Stimulated activated CD8-positive, alpha-beta memory T cell treated with anti-CD3 and anti-CD28 coated beads, Interleukin-7, amount 100 ng/mL, for 48 hours (primary cell): ENCODE data around the gene SPTLC3.

Experiments used
- DNase-seq, 2 donors: peaks; one replicate each; pipeline ENCODE4 v3.0.0-alpha.2; 2020; ENCODE audit warnings: low read depth in 1 of 2; ENCODE audit errors: extremely low read depth in 1 of 2

SPTLC3 gene

GRCh38 chr20:12984069-12984765 is 24.6 kb upstream of the SPTLC3 start:
- no peak for DNase-seq

DNA sequence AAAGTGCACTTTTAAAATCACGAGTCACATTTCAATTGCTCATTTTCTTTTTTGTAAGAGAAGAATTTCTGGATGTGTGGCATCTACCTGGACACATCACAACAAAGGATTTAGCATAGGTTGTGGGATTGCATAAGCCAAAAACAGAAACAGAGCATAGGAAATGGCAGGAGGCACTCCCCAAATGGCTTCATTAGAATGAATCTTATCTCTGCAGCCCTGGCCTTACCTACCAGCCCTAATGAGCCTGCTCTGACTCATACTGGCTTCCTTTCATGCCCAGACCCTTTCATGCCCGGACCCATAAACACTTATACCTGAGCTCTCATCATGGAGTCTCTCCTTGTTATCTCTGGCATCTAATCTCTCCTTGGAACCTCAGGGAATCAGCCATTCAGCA is 23.9 kb upstream of the SPTLC3 start:
- DNase-seq, result no peak

GRCh38 chr20:12987261-12987660 is 21.5 kb upstream of the SPTLC3 start:
- no peak for DNase-seq

DNA sequence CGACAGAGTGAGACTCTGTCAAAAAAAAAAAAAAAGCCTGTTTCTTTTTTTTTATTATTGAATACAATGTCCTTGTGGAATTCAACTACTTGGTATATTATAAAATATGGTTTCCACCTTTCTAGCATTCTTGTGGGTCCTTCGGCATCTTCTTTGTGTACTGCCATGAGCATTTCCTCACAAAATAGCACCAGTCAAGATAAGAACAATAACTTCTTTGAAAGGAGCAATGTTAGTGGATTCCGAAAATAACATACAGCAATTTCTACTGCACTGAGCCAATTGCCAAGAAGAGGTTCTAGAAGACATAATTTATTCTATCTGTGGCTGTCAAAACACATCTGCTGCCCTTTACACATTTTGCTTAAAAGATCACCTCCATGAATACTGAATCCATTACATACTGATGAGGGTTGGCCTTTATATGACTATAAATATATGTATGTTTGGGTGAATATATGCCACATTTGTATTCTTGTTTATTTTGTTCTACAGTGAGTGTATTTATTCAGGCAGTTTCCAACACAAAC is 19.1 kb upstream of the SPTLC3 start:
- no peak for DNase-seq

DNA sequence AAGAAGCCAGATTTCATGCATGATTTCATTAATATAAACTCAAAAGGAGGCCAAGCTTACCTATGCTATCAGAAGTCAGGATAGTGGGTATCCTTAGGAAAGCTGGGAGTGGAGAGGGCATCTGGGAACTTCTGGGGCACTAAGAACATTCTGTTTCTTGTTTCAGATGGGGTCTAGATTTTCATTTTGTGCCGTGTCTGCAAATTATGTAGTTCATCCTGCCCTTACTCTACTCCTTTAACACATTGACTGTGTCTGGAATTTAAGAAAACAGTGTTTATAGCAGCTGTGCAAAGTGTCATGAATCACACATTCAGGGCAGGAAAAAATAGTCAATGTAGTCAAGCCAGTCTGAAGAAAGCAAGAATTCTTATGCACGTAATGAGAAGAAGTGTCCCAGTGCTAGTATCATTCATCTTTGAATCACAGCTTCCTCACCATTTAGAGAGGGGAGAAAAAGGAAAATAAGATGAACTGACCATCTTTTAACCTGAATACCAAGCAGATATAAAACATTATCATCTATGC is 11.6 kb upstream of the SPTLC3 start:
- no peak for DNase-seq

DNA sequence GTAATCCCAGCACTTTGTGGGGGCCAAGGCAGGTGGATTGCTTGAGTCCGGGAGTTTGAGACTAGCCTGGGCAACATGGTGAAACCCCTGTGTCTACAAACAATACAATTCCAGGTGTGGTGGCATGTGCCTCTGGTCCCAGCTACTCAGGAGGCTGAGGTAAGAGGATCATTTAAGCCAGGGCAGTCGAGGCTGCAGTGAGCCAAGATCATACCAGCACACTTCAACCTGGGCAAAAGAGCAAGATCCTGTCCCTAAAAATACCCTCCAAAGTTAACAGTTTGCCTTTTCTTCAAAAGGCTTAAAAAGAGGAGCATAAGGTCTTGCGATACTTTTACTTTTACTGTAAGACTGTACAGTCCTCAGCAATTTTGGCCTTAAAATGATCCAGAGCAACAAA is 10.7 kb upstream of the SPTLC3 start:
- DNase-seq, result no peak

DNA sequence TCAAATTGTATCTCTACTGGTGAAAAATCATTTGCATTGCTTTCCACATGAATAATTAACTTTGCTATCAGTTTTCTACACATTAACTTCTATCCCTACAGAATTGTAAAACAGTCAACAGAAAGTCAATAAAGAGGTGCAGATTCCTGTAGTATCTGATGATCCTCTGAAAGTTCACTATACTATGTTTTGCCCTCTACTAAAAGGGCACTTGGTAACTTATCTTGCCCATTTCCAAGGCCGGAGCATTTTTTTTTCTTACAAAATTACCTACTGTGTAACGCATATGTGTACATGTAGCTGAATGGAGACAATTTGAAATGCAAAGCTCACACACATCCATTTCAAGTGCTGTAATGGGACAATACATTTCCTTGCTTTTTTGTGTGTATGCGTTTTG is 9.6 kb upstream of the SPTLC3 start:
- no peak for DNase-seq

GRCh38 chr20:13002251-13002650 is 6.5 kb upstream of the SPTLC3 start:
- DNase-seq, result no peak

- DNase-seq, result no peak
These were observed 1.9 kb upstream of the SPTLC3 start for GRCh38 chr20:13006825-13007224.

DNA sequence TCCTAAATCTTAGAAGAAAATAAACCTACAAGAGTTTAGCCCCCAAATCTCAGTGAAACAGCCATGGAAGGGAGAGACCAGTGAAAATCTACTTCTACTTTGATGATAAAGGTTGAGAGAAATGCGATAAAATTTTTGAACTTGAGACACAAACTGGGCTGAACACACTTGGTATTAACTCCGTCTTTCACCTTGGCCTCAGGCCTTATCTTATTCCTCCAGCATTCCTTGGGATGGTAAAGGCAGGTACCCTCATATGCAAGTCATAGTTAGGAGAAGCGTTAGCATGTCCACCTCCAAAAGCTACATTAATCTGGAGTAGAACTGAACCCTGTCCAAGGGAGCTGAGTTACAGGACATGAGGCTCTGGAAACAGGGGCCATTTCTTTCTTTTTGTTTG is 1.2 kb upstream of the SPTLC3 start:
- no peak for DNase-seq

DNA sequence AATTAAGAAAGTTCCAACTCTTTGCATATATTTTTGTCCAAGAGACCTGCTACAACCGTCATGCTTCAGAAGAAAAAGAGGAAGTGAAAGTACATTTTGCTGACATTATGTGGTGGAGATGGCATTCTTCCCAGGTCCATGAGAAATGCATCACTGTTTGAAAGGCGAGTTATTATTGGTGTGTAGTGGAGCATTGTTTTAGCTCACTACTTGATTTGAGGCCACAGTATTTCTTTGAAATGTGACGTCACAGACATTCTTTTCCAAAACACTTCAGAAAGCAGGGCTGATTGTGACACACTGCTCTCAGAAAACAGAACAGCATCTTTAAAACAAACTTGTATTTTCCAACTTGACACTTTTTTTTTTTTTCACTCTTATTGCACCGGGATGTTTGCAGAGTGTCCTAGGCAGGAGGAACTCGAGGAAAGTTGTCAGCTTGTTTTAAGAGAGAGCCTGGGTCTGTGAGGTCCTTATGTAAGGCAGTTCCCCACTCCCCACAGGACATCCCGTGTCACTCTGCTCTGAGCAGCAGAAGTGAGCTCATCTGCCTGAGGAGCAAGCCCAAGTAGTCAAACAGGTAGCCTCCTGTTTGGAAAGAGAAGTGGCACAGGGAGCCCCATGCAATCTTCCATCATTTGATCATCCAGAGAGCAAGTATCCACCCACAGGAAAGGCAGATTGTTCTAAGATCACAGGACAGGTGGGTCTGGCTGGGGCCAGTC is 1.1 kb downstream of the SPTLC3 start:
- no peak for DNase-seq

DNA sequence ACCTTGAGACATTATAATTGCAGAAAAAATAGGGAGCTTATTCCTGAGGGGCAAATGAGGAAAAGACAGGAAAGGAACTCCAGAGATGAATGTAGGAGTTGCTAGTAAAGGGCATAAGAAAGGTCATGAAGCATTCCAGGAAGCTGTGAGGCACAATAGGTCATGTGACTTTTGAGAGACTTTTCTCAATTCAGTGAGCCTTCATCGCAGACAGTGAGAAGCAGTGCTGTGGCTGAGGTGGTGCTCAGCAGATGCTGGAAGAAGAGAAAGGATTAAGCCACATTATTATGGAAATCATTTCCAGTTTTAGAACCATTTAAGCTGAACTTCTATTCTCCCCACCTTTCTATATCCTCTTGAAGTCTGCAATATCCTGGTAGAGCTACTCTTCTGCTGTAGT is 4.1 kb downstream of the SPTLC3 start:
- DNase-seq, result no peak

- no peak for DNase-seq
These were observed 4.6 kb downstream of the SPTLC3 start for GRCh38 chr20:13013411-13013810.

GRCh38 chr20:13017235-13017634 is 8.5 kb downstream of the SPTLC3 start:
- no peak for DNase-seq

- no peak for DNase-seq
These were observed 9.2 kb downstream of the SPTLC3 start for GRCh38 chr20:13017883-13018535.

DNA sequence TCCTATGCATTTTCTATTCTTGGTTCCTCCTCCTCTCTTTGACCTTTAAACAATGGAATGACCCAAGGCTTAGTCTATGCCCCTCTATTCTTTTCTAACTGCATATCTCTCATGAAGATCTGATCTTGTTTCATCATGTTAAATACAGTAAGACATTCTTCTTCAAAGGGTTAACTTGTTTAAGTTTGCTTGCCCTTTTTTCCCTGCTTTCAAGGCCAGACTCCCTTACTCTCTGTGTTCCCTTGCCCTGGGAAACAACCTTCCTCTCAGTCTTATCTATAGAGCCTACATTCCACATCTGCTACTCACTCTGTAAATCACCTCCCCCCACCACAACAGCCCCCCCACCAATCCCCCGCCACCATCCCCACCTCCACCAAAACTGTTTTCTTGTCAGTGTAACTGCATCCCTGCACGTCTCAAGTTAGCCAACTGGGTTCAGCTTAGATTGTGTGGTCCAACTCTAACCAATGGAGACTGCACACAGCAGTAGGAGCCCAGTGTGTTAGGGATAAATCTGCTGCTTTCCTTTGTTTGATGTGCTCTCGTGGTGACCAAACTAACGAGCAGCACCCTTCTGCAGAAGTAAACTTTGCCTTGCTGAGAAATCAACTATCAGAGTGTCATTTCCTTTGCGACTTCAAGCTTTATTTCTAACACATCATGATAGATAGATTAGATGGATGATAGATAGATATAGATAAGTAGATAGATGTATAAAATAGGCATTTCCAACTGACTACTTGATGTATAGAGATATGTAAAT is 12.6 kb downstream of the SPTLC3 start:
- DNase-seq, result no peak

DNA sequence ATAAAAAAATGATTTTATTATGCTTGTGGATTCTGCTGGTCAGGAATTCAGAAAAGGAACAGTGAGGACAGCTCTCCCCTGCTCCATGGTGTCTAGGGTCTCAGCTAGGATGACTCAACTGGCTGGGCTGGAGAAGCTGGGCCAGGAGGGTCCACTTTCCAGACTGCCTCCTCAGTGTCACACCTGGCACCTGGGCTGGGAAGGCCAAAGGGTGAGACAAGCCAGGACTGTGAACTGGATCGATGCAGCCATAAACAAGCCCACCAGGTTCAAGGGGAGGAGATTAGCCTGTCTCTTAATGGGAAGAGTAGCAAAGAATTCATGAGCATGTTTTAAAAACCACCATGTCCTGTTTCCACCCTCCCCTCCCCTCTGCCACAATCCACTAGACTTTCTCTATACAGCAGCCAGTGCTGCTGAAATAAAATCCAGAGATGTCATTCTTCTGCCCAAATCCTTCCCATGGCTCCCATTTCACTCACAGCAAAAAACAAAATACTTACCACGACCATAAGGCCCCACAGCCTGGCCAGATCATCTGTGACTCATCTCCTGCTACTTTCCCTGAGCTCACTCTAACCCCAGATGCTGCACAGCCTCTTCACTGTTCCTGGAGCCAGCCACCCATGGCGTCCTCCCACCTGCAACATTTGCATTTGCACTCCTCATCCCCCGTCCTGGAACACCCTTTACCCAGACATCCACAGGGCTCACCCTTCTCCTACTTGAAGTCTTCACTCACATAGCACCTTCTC is 13.8 kb downstream of the SPTLC3 start:
- no peak for DNase-seq

- no peak for DNase-seq
These were observed 15.8 kb downstream of the SPTLC3 start for GRCh38 chr20:13024596-13024995.

GRCh38 chr20:13025181-13025580 is 16.4 kb downstream of the SPTLC3 start:
- DNase-seq, result no peak

DNA sequence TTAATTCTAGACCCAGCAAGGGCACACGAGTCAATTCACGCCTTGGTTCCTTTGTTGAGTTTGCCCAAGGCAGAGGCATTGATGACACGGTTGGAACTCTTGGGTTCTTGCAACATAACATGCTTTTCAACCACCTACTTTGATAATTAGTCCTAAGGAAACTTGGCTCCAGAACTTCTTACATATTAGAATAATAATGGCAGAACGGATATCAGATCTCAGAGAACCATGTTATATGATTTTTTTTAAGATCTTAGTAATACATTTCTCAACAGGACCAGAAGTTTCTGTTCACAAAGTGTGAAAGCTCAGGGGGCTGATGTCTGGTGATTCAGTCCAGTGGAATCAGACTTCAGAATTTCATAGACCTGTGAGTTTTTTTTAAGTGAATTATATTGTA is 19.2 kb downstream of the SPTLC3 start:
- no peak for DNase-seq
